Measurements from ENCODE around the gene KCNQ1OT1. TPM values are rescaled to one million over a fixed set of nuclear protein-coding genes. Genes with fewer than 3 reads are reported as not detected.

KCNQ1OT1 gene
- total and polyA plus RNA-seq, 3 experiments from 2014 or later: 0.08 to 0.20 (median 0.20) TPM

DNA sequence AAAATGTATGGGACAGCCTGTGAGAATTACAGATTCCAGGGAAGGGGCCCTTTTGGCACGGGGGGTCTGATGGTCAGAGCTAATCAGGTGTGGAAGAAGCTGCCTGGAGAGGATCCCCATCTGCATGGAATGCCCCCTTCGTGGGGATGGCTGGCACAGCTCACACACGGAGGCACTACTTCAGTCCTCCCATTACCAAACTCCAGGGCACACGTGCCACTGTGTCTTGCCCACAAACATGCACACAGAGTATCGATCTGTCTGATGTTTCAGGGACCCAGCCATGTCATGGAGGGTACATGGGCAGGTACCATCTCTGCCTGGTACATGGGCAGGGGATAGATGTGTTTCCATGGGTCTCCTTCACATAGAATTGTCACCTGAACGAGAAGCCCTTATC lies 14.7 kb downstream of the KCNQ1OT1 start:
- H3K27me3 ChIP-seq (ENCODE audit: insufficient read depth, low read length, poor library complexity, severe bottlenecking): no peaks in the 10 kb centered on the region
- POLR2A ChIA-PET: no interaction called here
- H3K27ac ChIP-seq (ENCODE audit: low read depth, low read length): no peak overlapping the region
- DNase-seq: no peak
- peaks cover 0 to 2% (median 0%) of the 10 kb centered on the region in 3 donors for H3K4me1 Mint-ChIP-seq
- H3K4me1 ChIP-seq (ENCODE audit: insufficient read depth, low read length): no peaks in the 10 kb centered on the region
- no peak overlapping the region for H3K4me3 Mint-ChIP-seq
- H3K27ac Mint-ChIP-seq: peak overlapping the region in 1 of 8 donors; percentile 52
- H3K9me3 ChIP-seq (ENCODE audit: low read length): no peaks in the 10 kb centered on the region
- H3K9me3 Mint-ChIP-seq: no peaks in the 10 kb centered on the region
- no peaks in the 10 kb centered on the region for H3K27me3 Mint-ChIP-seq
- H3K4me3 ChIP-seq (ENCODE audit: low read length): no peak overlapping the region
- CTCF ChIA-PET: no interaction called here
- H3K36me3 Mint-ChIP-seq: no peaks in the 10 kb centered on the region
- no peaks in the 10 kb centered on the region for H3K36me3 ChIP-seq (ENCODE audit: insufficient read depth, low read length)

DNA sequence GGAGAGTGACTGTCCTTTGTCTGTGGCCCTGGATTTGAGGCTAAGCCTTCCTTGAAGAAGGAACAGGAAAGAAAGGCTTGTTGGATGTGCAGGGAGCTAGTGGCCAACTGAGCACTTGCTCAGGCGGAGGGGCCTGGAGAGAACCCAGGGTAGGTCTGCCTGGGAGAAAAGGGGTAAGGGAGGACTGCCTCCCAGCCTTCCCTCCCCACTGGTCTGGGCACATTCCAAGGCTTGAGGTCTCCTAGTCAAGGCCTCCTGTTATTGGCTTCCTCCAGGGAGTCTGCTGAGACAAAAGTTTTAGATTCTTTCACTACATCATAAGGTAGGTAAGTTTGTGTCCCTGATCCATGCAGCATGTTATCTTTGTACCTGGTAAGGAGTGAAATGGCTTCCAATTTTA lies 15.2 kb downstream of the KCNQ1OT1 start:
- Histone ChIP-seq H3K4me3 (ENCODE audit: low read length) (no peak overlapping the region), H3K27ac (ENCODE audit: low read depth, low read length) (no peak overlapping the region), H3K9me3 (ENCODE audit: low read length) (no peaks in the 10 kb centered on the region), H3K4me1 (ENCODE audit: insufficient read depth, low read length) (no peaks in the 10 kb centered on the region), H3K27me3 (ENCODE audit: insufficient read depth, low read length, poor library complexity, severe bottlenecking) (no peaks in the 10 kb centered on the region), H3K36me3 (ENCODE audit: insufficient read depth, low read length) (no peaks in the 10 kb centered on the region)
- ChIA-PET CTCF (no interaction called here), POLR2A (no interaction called here)
- H3K4me3 Mint-ChIP-seq: no peak overlapping the region
- H3K27ac Mint-ChIP-seq: no peak overlapping the region
- peak in 1 of 5 donors; percentile 34 for DNase-seq
- H3K4me1 Mint-ChIP-seq: no peaks in the 10 kb centered on the region
- no peaks in the 10 kb centered on the region for H3K27me3 Mint-ChIP-seq
- no peaks in the 10 kb centered on the region for H3K36me3 Mint-ChIP-seq
- H3K9me3 Mint-ChIP-seq: no peaks in the 10 kb centered on the region

DNA sequence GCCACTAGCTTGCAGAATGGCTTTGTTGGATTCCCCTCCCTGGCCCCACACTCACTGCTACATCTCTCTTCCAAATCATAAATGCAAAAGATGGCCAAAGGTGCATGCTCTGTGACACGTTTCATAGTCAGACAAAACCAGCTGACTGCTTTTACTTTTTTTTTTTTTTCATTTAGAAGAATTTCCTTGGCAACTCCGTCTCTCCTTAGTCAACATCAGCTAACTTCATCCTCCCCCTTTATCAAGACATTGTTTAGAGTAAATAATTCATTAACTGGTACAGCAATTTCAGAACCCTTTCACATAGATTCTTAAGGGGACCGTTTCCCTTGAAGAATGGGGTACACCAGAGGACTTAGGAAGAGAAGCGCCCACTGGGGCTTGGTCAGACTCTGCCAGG lies 16.0 kb downstream of the KCNQ1OT1 start:
- no peak overlapping the region for H3K4me3 Mint-ChIP-seq
- no peaks in the 10 kb centered on the region for H3K9me3 Mint-ChIP-seq
- ChIA-PET POLR2A (no interaction called here), CTCF (no interaction called here)
- no peaks in the 10 kb centered on the region for H3K36me3 Mint-ChIP-seq
- Histone ChIP-seq H3K4me1 (ENCODE audit: insufficient read depth, low read length) (no peaks in the 10 kb centered on the region), H3K4me3 (ENCODE audit: low read length) (no peak overlapping the region), H3K27ac (ENCODE audit: low read depth, low read length) (no peak overlapping the region), H3K27me3 (ENCODE audit: insufficient read depth, low read length, poor library complexity, severe bottlenecking) (no peaks in the 10 kb centered on the region), H3K9me3 (ENCODE audit: low read length) (no peaks in the 10 kb centered on the region), H3K36me3 (ENCODE audit: insufficient read depth, low read length) (no peaks in the 10 kb centered on the region)
- no peaks in the 10 kb centered on the region for H3K27me3 Mint-ChIP-seq
- no peaks in the 10 kb centered on the region for H3K4me1 Mint-ChIP-seq
- no peak overlapping the region for H3K27ac Mint-ChIP-seq
- DNase-seq: no peak

DNA sequence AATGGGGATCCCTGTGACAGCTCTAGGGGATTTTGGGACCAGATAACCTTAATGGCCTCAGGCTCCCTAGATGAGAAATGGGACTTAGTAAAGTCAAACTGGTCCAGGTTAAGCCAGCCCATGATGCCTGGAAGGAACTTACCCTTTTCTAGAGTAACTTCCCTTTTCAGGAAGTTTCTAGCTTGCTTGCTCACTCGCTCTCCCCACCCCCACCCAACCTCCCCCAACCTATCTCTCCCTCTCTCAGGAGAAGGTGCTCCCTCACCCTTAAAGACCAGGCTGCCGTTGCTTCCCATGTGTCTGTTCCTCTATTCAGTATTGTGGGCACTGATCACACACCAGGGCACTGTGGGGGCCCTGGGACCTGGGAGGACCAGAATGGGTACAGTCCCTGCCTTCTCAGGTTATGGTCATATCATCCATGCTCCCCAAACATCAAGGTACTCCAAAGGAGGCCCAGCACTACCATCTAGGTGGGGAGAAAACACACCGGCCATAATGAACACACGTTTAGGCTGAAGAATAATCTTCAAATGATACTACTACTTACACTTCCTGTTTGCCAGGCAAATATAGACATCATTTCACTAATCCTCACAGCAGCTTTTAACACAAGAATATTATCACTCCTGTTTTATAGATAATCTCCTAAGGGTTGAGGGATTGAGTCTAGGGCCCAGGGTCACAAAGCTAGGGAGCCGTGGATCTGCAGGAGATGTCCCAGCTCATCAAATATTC lies 18.2 kb downstream of the KCNQ1OT1 start:
- no peak for DNase-seq
- no peak overlapping the region for H3K4me3 Mint-ChIP-seq
- H3K27me3 ChIP-seq (ENCODE audit: insufficient read depth, low read length, poor library complexity, severe bottlenecking): no peaks in the 10 kb centered on the region
- H3K27me3 Mint-ChIP-seq: no peaks in the 10 kb centered on the region
- no peaks in the 10 kb centered on the region for H3K36me3 ChIP-seq (ENCODE audit: insufficient read depth, low read length)
- POLR2A ChIA-PET: no interaction called here
- H3K4me1 ChIP-seq (ENCODE audit: insufficient read depth, low read length): no peaks in the 10 kb centered on the region
- H3K4me1 Mint-ChIP-seq: no peaks in the 10 kb centered on the region
- CTCF ChIA-PET: no interaction called here
- no peaks in the 10 kb centered on the region for H3K36me3 Mint-ChIP-seq
- peak overlapping the region in 3 of 8 donors; percentile 2 to 51 (median 37) for H3K27ac Mint-ChIP-seq
- H3K27ac ChIP-seq (ENCODE audit: low read depth, low read length): no peak overlapping the region
- H3K9me3 ChIP-seq (ENCODE audit: low read length): no peaks in the 10 kb centered on the region
- no peaks in the 10 kb centered on the region for H3K9me3 Mint-ChIP-seq
- no peak overlapping the region for H3K4me3 ChIP-seq (ENCODE audit: low read length)

DNA sequence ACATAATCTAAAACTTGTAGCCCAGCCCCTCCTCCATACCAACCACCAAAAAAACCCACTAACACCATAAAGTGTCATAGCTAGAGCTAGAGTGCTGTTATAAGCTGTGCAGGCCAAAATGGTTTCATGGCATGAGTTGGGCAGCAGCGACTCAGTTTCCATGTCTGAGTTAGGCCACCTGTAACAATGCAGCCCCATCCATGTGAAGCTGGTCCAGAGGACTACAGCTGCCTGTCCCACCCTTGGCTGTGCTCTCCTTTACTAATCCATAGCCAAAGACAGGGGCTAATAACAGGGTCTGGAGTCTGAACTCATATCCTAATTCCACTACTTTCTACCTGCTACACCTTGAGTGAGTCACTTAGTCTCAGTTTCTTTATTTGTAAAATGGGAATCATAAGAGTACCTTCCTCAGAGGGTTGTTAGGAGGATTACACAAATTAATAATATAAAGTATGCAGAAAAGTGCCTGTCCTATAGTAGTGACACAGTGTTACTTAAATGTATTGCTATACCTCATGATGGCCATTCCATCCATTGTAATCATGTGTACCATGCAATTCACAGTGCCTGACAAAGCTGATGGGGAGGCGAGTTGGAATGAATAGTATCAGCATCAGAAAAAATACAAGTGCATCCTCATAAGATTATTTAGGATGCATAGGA lies 20.6 kb downstream of the KCNQ1OT1 start:
- no peaks in the 10 kb centered on the region for H3K4me1 ChIP-seq (ENCODE audit: insufficient read depth, low read length)
- no peak overlapping the region for H3K4me3 Mint-ChIP-seq
- no peak overlapping the region for H3K27ac ChIP-seq (ENCODE audit: low read depth, low read length)
- H3K36me3 Mint-ChIP-seq: no peaks in the 10 kb centered on the region
- no peaks in the 10 kb centered on the region for H3K27me3 ChIP-seq (ENCODE audit: insufficient read depth, low read length, poor library complexity, severe bottlenecking)
- no peaks in the 10 kb centered on the region for H3K9me3 ChIP-seq (ENCODE audit: low read length)
- DNase-seq: no peak
- H3K27ac Mint-ChIP-seq: no peak overlapping the region
- no peaks in the 10 kb centered on the region for H3K36me3 ChIP-seq (ENCODE audit: insufficient read depth, low read length)
- H3K4me1 Mint-ChIP-seq: no peaks in the 10 kb centered on the region
- H3K9me3 Mint-ChIP-seq: no peaks in the 10 kb centered on the region
- no peak overlapping the region for H3K4me3 ChIP-seq (ENCODE audit: low read length)
- POLR2A ChIA-PET: no interaction called here
- no peaks in the 10 kb centered on the region for H3K27me3 Mint-ChIP-seq
- CTCF ChIA-PET: no interaction called here

DNA sequence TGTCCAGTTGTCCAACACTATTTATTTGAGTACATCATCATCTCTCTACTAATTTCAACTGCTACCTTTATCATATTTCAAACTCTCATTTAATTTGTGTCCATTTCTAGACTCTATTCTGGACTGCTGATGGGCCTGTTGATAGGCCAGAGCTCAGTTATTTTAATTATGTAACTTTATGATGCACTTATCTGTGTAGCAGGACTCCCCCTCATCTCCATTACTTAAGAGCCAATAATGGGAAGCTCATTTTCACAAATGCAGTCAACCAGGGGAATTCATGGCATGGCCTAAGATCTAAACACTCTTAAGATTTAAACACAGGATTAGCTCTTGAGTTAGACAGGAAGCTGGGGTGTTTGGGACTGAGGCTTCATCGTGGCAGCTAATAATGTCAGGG lies 21.4 kb downstream of the KCNQ1OT1 start:
- Mint-ChIP-seq H3K4me3 (no peak overlapping the region), H3K4me1 (no peaks in the 10 kb centered on the region), H3K27me3 (no peaks in the 10 kb centered on the region), H3K27ac (no peak overlapping the region), H3K36me3 (no peaks in the 10 kb centered on the region), H3K9me3 (no peaks in the 10 kb centered on the region)
- ChIA-PET POLR2A (no interaction called here), CTCF (interaction anchor here (0.7 kb wide), 1 partner anchor 215 kb away, joined by 3 read pairs; no protein-coding TSS in a partner anchor)
- no peaks in the 10 kb centered on the region for H3K9me3 ChIP-seq (ENCODE audit: low read length)
- H3K36me3 ChIP-seq (ENCODE audit: insufficient read depth, low read length): no peaks in the 10 kb centered on the region
- H3K4me3 ChIP-seq (ENCODE audit: low read length): no peak overlapping the region
- no peaks in the 10 kb centered on the region for H3K4me1 ChIP-seq (ENCODE audit: insufficient read depth, low read length)
- H3K27me3 ChIP-seq (ENCODE audit: insufficient read depth, low read length, poor library complexity, severe bottlenecking): no peaks in the 10 kb centered on the region
- H3K27ac ChIP-seq (ENCODE audit: low read depth, low read length): no peak overlapping the region
- DNase-seq: no peak

DNA sequence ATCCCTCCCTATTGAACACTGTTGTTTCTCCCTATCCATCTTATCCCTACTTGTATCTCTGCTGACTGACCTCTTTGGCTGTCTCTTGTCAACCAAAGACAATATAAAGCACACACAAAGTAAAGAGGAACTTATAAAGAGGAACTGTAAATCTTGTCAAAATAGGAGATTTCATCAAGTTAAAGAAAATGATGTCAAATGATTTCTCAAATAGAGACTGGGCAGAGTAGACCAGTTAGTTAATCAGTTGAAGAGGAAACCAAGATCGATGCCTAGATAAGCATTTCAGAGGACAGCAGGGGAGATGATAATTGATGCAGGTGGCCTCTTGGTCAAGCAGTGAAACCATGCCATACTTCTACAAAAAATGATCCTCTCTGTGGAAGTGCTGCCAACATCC lies 22.7 kb downstream of the KCNQ1OT1 start:
- Histone ChIP-seq H3K27ac (ENCODE audit: low read depth, low read length) (no peak overlapping the region), H3K4me1 (ENCODE audit: insufficient read depth, low read length) (no peaks in the 10 kb centered on the region), H3K27me3 (ENCODE audit: insufficient read depth, low read length, poor library complexity, severe bottlenecking) (no peaks in the 10 kb centered on the region), H3K36me3 (ENCODE audit: insufficient read depth, low read length) (no peaks in the 10 kb centered on the region), H3K9me3 (ENCODE audit: low read length) (no peaks in the 10 kb centered on the region), H3K4me3 (ENCODE audit: low read length) (no peak overlapping the region)
- H3K4me3 Mint-ChIP-seq: no peak overlapping the region
- POLR2A ChIA-PET: no interaction called here
- H3K36me3 Mint-ChIP-seq: no peaks in the 10 kb centered on the region
- H3K27ac Mint-ChIP-seq: peak overlapping the region in 1 of 8 donors; percentile 8
- no peaks in the 10 kb centered on the region for H3K9me3 Mint-ChIP-seq
- no peaks in the 10 kb centered on the region for H3K27me3 Mint-ChIP-seq
- no peaks in the 10 kb centered on the region for H3K4me1 Mint-ChIP-seq
- no peak for DNase-seq
- CTCF ChIA-PET: no interaction called here

DNA sequence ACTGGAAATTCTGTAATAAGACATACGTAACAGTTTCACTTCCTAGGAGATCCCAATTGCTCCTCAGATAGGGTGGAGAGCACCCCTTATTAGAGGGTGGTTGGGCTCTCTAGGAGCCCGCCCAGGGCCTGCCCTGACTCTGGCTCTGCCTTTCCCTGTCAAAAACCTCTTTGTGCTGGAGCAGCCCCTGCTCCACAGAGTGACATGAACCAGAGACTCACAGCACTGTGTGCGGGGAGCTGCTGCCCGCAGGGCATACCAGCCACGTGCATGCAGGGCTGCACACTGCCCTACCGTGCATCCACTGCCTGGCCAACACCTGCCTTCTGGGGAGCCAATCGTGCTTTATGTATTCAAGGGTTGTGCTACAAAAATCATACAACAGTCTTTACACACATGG lies 24.3 kb downstream of the KCNQ1OT1 start:
- DNase-seq: no peak
- no peak overlapping the region for H3K27ac ChIP-seq (ENCODE audit: low read depth, low read length)
- H3K4me3 Mint-ChIP-seq: no peak overlapping the region
- no peaks in the 10 kb centered on the region for H3K4me1 Mint-ChIP-seq
- no peaks in the 10 kb centered on the region for H3K9me3 ChIP-seq (ENCODE audit: low read length)
- H3K36me3 ChIP-seq (ENCODE audit: insufficient read depth, low read length): no peaks in the 10 kb centered on the region
- no peaks in the 10 kb centered on the region for H3K27me3 ChIP-seq (ENCODE audit: insufficient read depth, low read length, poor library complexity, severe bottlenecking)
- H3K9me3 Mint-ChIP-seq: no peaks in the 10 kb centered on the region
- H3K4me3 ChIP-seq (ENCODE audit: low read length): no peak overlapping the region
- no peak overlapping the region for H3K27ac Mint-ChIP-seq
- H3K36me3 Mint-ChIP-seq: no peaks in the 10 kb centered on the region
- ChIA-PET CTCF (no interaction called here), POLR2A (no interaction called here)
- H3K27me3 Mint-ChIP-seq: no peaks in the 10 kb centered on the region
- H3K4me1 ChIP-seq (ENCODE audit: insufficient read depth, low read length): no peaks in the 10 kb centered on the region

Measured in CD8-positive, alpha-beta memory T cell (primary cell).